KMS-11 (cell line): ENCODE results near the gene PIGT.

Experiments
- H2AFZ ChIP-seq: fragments of 200-600 bp; sonication (generic); 2 replicates; pipeline ENCODE4 v1.6.1; 2016; ENCODE audit warnings: antibody characterized with exemption, mixed run types, low read depth
- H3K27ac ChIP-seq: fragments of 200-600 bp; sonication (generic); 2 replicates; pipeline ENCODE4 v1.6.1; 2016; ENCODE audit warnings: mild to moderate bottlenecking, mixed run types
- H3K27me3 ChIP-seq: fragments of 200-600 bp; sonication (generic); 2 replicates; pipeline ENCODE4 v1.6.1; 2017; ENCODE audit warnings: mild to moderate bottlenecking, low read depth, mixed run types, moderate library complexity; ENCODE audit not compliant: insufficient read depth
- H3K36me3 ChIP-seq: fragments of 200-600 bp; sonication (generic); 2 replicates; pipeline ENCODE4 v1.6.1; 2017; ENCODE audit warnings: mild to moderate bottlenecking, mixed run types; ENCODE audit not compliant: insufficient read depth
- H3K4me1 ChIP-seq: fragments of 200-600 bp; sonication (generic); 2 replicates; pipeline ENCODE4 v1.6.1; 2016; ENCODE audit warnings: mild to moderate bottlenecking, low read depth, mixed run types; ENCODE audit not compliant: poor library complexity, severe bottlenecking
- H3K4me2 ChIP-seq: fragments of 200-600 bp; sonication (generic); 2 replicates; pipeline ENCODE4 v1.7.0; 2016; ENCODE audit warnings: mild to moderate bottlenecking, mixed run types
- H3K4me3 ChIP-seq: fragments of 200-600 bp; sonication (generic); IDR thresholded peaks from 2 replicates; pipeline ENCODE4 v1.6.1; 2017; ENCODE audit warnings: low read depth, low read length, mixed read lengths; ENCODE audit not compliant: insufficient read depth
- H3K79me2 ChIP-seq: fragments of 200-600 bp; sonication (generic); 2 replicates; pipeline ENCODE4 v1.6.1; 2016; ENCODE audit warnings: low read depth, mixed run types; ENCODE audit not compliant: insufficient read depth
- H3K9ac ChIP-seq: fragments of 200-600 bp; sonication (generic); 2 replicates; pipeline ENCODE4 v1.6.1; 2016; ENCODE audit warnings: mild to moderate bottlenecking, mixed run types
- H4K20me1 ChIP-seq: fragments of 200-600 bp; sonication (generic); 2 replicates; pipeline ENCODE4 v1.6.1; 2016; ENCODE audit warnings: mild to moderate bottlenecking, mixed run types; ENCODE audit not compliant: insufficient read depth
- CTCF ChIP-seq: fragments of 200-600 bp; sonication (generic); conservative IDR thresholded peaks from 2 replicates; pipeline ENCODE4 v1.6.1; 2017; ENCODE audit warnings: low read depth, mild to moderate bottlenecking, antibody characterized with exemption, low read length, moderate library complexity, mixed read lengths

PIGT gene

GRCh38 chr20:45408646-45409213, 7.2 kb upstream of the PIGT start:
- H2AFZ ChIP-seq = no peak overlapping the region
- no peaks in the 10 kb centered on the region for H3K4me1 ChIP-seq
- TF ChIP-seq CTCF = no peak
- no peak overlapping the region for H3K9ac ChIP-seq
- H3K4me3 ChIP-seq = no peak overlapping the region
- no peak overlapping the region for H3K4me2 ChIP-seq
- no peaks in the 10 kb centered on the region for H3K79me2 ChIP-seq
- no peaks in the 10 kb centered on the region; the same call in 1 of the 2 replicates for H3K27me3 ChIP-seq
- H3K36me3 ChIP-seq = no peaks in the 10 kb centered on the region
- no peaks in the 10 kb centered on the region for H4K20me1 ChIP-seq
- H3K27ac ChIP-seq = no peak overlapping the region

GRCh38 chr20:45409521-45410272, 6.2 kb upstream of the PIGT start:
- H3K27me3 ChIP-seq = no peaks in the 10 kb centered on the region; the same call in 1 of the 2 replicates
- H2AFZ ChIP-seq = no peak overlapping the region
- TF ChIP-seq CTCF = no peak
- no peaks in the 10 kb centered on the region for H3K79me2 ChIP-seq
- no peak overlapping the region for H3K4me2 ChIP-seq
- H3K36me3 ChIP-seq = no peaks in the 10 kb centered on the region
- no peak overlapping the region for H3K27ac ChIP-seq
- no peak overlapping the region for H3K4me3 ChIP-seq
- no peak overlapping the region for H3K9ac ChIP-seq
- H3K4me1 ChIP-seq = peaks cover 4% of the 10 kb centered on the region
- no peaks in the 10 kb centered on the region for H4K20me1 ChIP-seq

GRCh38 chr20:45410887-45411286, 5.1 kb upstream of the PIGT start:
- Histone ChIP-seq H3K36me3 (no peaks in the 10 kb centered on the region), H3K4me1 (peaks cover 13% of the 10 kb centered on the region), H3K9ac (no peak overlapping the region), H3K27me3 (no peaks in the 10 kb centered on the region), H3K27ac (no peak overlapping the region), H4K20me1 (no peaks in the 10 kb centered on the region), H3K4me3 (no peak overlapping the region), H3K4me2 (no peak overlapping the region), H3K79me2 (no peaks in the 10 kb centered on the region), H2AFZ (no peak overlapping the region)
- TF ChIP-seq CTCF = no peak

GRCh38 chr20:45412653-45413052, 3.3 kb upstream of the PIGT start:
- Histone ChIP-seq H3K27ac (no peak overlapping the region), H3K36me3 (no peaks in the 10 kb centered on the region), H3K4me2 (no peak overlapping the region), H3K27me3 (no peaks in the 10 kb centered on the region), H3K4me1 (peaks cover 24% of the 10 kb centered on the region), H3K79me2 (peaks cover 17% of the 10 kb centered on the region), H3K9ac (no peak overlapping the region), H2AFZ (no peak overlapping the region), H3K4me3 (no peak overlapping the region), H4K20me1 (no peaks in the 10 kb centered on the region)
- no peak for TF ChIP-seq CTCF
